NCI-H128 (cell line): Measurements from ENCODE around the gene MDGA2.
"Not testable (repeated sequence)": the region's sequence is repeated elsewhere in the genome, so short reads cannot be mapped to it uniquely, and the experiment has no call there.

Experiments used
- DNase-seq: peaks from one replicate; lab custom pipeline; 2025; ENCODE audit not compliant: unreplicated experiment; lab: John Stamatoyannopoulos, UW

The MDGA2 gene

DNA sequence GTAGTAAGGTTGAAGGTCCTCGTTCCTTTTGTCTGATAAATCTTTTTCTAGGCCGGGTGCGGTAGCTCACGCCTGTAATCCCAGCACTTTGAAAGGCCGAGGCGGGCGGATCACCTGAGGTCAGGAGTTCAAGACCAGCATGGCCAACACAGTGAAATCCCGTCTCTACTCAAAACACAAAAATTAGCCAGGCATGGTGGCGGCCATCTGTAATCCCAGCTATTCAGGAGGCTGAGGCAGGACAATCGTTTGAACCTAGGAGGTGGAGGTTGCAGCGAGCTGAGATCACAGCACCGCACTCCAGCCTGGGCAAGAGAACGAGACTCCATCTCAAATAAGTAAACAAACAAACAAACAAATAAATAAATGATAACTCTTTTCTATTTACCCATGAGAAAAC is 51.3 kb downstream of the MDGA2 start:
- DNase-seq, result not testable (repeated sequence)

DNA sequence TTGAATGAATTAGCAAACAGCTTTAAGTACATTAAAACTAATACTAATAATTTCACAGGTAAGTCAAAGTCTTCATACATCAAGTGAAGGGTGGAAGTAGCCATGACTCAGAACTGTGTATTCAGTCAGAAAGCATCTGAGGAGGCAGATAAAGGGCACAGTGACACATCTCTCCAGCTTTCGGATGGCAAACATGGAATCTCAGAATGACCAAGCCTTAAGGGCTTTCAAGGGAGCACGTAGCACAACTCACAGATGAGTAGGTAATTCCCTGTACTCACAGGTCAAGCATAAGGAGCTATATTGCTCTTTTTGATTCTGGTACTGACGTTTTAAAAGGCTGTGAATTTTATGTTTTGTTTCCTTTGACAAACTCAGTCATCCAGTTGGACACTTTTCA is 56.0 kb downstream of the MDGA2 start:
- no peak for DNase-seq

DNA sequence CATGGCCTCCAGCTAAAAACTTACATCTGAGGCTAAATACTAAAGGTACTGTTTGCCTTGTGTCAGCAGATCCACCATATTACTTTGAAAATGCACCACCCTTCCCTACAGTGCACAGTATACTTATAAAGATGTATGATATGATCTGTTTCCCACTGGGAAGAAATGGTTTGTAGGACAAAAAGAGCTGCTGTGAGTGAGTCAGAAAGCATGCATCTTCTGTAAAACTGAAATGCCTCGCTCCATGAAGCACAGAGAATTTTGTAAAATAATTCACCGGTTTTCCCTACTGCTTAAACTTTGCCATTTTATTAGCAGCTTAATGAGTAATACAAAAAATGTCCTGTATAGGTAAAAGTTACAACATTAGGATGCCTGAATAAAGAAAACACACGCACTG is 68.8 kb downstream of the MDGA2 start:
- DNase-seq, result no peak

DNA sequence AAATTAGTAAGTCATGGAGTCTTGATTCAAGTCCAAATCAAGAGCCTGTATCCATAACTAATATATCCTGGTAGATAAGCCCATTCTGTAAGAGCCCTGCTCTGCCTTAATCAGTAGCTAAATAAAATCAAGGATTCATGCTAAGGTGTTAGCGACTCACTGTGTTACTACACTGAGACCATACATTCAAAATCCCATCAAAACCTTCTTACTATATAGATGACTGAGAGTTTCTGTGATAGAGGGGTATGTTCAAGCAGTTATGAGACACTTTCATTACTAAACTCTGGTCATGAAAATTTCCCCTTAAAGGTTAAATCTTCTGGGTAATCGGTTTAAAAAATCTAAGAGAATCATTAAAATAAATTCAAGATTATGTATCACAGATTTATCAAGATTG is 78.5 kb downstream of the MDGA2 start:
- DNase-seq, result no peak

DNA sequence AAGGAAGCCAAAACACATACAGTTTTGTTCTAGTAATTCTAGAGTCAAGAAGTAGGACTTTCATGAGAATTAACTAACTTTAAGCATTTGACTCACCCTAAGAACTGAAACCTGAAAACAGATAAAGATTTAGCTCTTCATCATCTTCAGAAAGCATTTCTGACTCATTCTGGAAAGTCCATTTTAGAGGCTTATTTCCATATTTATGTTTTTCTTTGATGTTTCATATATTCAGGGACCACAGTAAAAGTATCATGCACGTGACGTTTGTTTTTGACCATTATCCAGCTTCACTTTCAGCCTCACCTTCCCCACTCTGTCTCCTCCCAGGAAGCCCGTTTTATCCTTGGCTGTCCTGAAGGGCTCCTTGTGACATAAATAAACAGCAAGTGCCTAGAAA is 79.2 kb downstream of the MDGA2 start:
- no peak for DNase-seq

DNA sequence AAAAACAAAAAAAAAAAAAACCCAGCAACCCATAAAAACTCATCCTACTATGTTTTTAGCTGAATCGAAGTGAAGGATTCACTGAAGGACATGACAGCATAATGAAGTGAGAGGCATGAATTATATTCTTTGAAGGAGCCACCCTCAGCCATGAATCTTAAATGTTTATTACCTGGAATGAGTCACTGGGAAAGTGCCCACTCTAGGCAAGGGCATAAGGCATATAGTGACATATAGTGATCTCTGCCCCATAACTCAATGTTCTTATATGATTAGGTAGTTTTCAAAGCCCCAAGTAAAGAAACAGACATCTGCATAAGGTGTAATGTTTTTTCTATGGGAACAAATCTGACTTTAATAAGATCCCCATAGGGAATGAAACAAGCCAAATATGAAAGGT is 79.9 kb downstream of the MDGA2 start:
- no peak for DNase-seq

DNA sequence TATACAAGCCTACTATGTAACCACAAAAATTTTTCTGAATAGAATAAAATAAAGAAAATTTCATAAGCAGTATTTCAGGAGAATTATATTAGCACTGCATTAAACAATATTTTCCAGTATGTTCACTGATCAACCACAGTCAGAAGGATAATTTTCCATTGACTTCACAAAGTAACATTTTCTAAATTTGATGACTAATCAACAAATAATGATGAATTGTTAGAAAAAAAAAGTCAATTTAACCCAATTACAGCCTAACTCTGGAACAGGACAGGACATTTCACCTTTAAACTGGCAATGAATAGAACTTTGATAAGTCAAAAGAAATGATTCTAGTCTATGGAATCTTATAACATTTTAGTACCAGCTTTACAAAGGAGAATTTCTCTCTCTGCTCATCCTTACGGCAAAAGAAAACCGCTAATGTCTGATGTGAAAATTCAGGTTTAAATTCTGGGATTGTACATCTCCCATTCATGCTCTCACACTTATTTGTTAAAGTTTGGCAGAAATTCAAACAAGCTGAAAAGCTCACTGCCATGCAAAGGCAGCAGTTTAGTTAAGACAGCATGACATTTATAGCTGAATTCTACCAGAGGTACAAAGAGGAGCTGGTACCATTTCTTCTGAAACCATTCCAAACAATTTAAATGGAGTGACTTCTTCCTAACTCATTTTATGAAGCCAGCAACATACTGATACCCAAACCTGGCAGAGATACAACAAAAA is 84.5 kb downstream of the MDGA2 start:
- no peak for DNase-seq

DNA sequence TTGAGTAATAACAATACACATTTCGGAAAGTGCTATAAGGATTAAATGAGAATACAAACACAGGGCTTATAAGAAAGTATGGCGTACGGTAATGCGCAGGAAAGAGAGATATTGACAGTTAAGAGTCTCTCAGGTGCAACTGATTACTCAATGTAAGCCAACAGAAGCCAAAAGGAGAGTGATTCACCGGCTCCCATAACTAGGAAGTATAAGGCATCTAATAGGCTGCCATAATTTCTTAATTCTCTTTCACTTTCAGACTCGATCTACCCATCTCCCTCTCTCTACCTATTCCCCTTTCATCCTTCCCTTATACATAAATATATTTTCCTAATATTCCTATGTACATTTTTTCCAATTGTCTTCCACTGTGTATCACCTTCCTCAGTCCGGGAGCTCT is 90.0 kb downstream of the MDGA2 start:
- no peak for DNase-seq

DNA sequence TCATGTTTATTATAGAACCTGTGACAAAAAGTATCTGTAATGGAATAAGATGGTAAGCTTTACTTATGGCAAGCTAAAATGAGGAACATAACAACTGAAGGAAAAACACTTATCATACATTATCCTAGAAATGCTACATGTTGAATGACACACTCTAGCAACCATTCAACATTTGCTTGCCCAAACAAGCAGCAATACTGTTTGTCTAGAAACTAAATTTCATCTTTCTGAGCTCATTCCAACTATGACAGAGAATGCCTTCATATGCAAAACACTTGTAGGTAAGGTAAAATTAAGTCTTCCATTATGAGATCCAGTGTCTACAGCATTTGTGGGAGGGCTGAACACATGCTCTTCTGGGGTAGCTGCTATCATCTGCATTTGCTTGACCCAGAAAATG is 108.1 kb downstream of the MDGA2 start:
- no peak for DNase-seq

DNA sequence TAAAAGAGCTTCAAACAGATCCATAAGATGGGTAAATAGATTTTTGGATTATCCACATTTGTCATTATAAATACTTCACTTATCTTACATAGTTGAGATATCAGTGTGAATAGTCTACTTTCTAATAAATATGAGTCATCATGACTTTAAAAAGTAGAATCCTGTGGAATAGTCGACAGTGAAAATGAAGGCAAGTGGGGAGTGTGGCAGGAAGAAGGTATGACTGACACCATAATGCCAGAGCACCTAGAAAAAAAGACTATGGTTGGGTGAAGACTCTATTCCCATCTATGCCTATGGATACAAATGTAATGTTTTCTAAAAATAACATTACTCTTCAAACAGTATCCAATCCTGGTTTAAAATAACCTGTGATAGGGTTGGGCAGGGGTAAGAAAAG is 117.5 kb downstream of the MDGA2 start:
- DNase-seq, result no peak

DNA sequence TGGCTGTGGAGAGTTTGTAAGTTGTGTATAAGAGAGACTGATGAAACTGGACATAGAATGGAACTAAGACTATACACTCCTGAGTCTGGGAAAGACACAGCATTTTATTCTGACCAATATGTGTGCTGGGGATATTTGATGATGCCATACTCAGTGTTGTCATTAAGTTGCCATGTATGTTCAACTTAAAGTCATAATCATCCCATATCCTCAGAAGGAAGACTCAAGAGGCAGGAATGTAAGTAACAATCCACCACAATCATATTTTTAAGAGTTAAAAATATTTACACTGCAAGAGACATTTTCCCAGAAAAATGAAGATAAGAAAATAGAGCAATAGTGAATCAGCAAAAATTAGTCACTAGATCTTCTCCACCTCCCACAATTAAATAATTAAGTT is 120.1 kb downstream of the MDGA2 start:
- DNase-seq, result no peak

DNA sequence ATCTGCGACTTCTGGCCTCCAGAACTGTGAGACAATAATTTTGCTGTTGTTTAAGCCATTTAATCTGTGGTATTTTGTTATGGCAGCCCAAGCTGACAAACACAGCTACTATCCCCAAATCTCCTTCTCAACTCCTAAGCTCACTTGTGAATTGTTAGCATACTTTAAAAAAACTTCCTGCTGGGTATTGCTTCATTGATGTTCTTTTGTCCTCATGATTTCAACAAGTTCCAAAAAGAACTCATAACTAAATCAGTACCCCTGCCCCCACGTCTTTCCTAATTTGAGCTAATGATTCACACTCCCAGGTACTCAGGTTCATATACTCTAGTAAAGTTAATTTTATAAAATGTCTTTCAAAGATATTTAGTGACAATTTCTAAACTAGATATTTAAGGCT is 125.5 kb downstream of the MDGA2 start:
- no peak for DNase-seq

DNA sequence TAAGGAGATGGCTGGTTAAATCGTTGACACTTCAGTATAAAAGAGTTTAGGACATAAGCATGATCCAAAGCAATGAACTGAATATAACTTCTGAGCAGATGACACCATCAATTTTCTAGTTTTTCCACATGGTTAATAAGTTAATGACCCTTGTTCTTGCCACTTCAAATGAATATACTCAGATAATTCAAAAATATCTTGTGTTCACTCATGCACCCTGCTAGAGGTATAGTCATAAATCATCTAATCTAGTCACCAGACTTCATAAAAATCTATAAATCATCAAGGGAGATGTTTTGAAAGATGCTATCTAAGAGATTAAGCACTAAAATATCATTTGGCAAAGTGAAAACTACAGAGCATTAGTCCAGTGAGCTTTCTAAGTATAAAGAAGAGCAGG is 131.9 kb downstream of the MDGA2 start:
- no peak for DNase-seq

DNA sequence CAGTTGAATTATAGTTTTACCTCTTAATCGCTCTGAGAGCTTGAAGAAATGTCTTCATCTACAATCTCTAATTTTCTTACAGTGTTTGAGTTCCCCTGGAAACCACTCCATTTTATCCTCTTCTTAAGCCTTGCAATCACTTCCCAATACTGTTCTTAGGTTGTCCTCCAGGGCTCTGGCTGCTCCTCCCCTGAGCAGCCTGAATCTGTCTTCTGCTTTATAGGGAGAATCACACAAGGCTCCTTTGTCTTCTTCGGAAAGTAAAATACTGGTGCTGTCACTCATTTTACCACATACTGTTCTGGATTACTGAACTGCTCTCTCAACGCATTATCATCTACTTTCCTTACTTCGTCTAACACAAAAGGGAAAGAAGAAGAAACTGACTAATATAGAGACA is 133.7 kb downstream of the MDGA2 start:
- DNase-seq, result no peak

DNA sequence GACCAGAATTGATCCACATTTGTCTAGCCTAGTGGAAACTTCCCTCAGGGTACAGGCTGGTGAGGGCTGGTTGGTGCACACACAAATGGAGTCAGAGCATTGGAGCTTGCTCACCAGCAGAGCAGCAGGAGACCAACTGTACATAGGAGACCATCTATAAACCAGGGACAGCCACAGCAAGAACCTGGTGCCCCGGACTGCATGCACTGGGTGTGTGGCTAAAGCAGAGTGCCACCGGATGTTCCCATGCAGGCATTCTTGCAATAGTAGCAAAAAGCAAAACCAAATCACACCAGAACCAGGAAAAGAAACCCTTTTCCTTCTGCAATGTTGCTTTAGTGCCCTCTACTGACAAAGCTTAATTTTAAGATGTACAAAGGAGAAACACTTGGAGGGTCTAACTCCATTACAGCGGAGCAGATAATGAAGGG is 136.4 kb downstream of the MDGA2 start:
- no peak for DNase-seq

DNA sequence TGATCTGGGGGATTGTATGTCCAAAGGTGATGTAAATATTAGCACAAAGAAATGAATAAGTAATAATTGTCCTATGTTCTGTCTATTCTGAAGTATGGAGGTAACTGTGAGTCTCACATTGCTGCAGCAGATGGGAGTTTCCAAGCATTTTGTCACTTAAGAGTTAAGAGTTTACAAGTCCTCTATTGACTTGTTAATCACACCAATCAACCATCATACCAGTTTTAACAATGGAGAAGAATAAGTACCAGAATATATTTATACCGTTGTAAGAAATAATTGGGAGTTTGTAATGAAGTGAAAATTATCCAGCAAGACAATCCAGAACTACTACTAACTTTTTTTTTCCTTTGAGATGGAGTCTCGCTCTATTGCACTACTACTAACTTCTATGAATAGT is 139.1 kb downstream of the MDGA2 start:
- DNase-seq, result no peak

DNA sequence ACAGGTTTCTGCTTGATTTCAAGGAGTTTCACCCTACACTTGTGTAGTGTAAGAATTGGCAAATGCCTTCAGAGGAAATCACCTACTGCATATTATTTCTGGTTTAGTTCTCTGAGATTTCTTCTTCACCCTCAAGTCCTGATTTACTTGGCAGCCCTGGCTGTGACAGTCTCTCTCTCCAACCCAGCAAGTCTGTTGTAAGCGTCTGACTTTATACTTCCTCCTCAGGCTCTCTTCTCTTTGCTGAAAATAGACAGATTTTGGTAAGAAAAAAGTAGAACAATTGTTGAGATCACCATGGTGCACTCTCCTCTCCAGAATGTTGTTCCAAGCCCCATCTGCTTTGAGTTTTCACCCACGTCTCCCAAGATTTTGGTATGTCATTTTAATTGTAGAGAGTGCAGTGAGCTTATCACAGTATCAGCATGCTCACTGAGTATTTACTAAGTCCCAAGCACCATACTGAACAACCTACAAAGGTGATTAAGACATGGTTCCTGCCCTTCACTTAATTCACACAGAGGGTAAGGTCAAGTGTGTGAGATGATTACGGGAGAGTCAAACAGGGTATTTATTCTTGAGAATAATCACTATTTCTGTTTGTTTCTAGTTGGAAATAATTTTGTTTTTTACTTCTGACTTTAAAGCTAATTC is 148.7 kb downstream of the MDGA2 start:
- DNase-seq, result no peak

DNA sequence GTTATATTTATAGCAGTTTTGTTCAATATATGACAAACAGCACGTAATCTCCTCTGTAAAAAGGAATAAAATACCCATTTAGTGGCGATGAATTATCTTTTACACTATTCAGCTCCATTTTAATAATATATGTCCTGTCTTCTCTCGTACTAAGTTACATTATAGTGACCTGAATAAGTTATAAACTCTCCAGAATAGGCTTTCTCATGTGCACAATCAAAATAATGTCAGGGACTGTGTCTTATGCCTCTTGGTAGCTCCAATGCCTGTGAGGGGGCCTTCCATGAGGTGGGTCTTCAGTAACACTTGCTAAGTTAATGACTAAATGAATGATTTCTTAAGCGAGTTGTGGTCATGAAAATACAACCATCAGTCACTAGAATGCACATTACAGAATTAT is 150.9 kb downstream of the MDGA2 start:
- DNase-seq, result no peak

DNA sequence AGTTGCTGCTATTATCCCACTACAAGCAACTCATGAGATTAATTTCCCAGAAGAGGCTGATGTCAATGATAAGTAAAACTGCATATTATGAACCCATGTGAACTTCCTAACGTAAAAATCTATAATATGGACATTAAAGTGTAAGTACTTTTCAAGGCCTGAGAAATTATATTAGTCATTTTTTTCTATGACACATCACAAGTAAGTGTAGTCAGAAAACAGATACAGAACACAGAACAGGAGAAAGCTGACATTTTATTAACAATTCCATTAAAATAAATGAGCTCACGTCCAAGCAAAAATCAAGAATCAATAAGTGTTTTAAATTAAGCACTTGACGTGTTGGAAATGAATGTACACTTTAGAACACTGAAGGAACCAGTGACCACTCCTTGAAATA is 155.0 kb downstream of the MDGA2 start:
- DNase-seq, result no peak

DNA sequence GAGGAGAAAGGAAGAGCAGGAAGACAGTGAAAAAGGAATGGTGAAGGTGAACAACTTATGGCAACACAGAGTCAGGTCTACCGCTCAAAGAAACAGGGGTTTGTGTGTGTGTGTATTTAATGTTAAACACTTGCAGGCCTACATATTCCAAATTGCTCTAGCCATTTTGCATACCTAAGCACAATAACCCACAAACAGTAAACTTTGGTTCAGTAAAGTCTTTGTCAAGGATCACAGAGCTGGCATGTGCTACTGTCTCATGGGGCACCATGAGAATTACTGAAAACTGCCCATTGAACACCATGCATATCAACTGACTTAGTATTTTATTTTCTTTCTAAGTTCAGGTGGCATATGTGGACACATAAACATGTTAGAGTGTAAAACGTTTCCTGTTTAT is 163.6 kb downstream of the MDGA2 start:
- DNase-seq, result no peak

DNA sequence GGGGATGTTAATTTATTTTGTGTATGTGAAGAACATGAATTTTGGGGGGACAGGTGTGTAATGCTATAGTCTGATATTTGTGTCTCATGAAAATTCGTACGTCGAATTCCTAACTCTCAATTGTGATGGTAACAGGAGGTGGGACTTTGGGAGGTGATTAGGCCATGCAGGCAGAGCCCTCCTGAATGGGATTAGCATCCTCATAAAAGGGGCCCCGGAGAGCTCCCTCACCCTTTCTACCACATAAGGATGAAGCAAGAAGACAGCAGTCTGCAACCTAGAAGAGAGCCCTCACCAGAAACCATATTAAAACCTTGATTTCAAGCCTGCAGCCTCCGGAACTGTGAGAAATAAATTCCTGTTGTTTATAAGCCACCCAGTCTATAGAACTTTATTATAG is 165.4 kb downstream of the MDGA2 start:
- DNase-seq, result no peak

DNA sequence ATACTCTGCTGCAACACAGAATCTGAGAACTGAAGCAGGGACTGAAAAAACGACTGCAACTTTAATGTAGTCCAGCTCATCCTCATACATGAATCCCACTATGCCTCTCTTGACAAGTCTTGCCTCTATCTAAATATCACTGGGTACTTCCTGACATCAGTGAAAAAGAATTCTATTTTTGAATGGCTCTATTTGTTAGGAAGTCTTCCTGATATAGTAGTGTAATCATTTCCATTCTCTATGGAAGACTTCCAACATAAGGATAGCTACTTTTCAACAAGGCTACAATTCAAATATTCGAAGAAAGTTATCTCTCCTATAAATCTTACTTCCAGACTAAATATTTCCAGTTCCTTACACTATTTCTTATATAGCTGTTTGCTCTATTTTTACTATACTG is 167.5 kb downstream of the MDGA2 start:
- no peak for DNase-seq

DNA sequence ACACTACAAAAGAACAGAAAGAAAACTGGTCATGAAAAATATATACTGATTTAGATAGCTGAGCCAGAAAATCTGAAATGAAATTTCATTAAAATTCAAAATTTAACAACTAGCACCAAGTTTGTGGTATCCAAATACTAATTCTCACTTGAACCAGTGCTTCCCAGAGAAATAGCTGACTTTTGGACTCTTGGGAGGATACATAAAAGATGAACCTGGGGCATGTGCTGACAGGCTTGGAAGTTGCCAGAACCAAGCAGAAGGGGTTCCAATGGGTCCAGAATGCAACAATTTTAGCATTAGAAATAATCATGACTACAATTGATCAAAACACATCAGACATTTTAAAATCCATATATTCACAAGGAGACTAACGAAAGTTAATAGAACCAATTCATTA is 175.0 kb downstream of the MDGA2 start:
- no peak for DNase-seq
